ENCODE measurements around the gene FLRT2.

DNA sequence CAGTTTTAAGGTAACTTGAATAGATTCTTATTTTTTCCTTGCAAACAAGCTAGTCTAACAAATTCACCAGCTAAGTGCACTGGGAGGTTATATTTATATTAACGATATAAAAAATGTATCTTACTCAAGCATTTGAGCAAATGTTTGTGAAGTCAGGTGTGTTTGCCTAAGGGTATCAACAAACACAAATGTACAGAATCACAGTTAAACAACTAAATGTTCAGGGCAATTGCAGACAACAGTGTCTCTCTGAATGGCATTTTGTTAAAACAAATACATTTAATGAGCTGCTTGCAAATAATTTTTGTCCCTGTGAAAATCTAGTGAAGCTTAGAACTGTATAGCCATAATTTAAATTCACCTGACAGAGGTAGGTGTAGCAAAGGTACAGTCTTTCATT is 28.2 kb upstream of the FLRT2 start:
- TF ChIP-seq RAD21 (IDR thresholded peaks at IDR 0.05; ENCODE audit: low read depth) (no peak), EP300 (IDR thresholded peaks at IDR 0.05; ENCODE audit: borderline replicate concordance) (no peak), CEBPB (IDR thresholded peaks at IDR 0.05) (no peak), FOXM1 (IDR thresholded peaks at IDR 0.05; ENCODE audit: borderline replicate concordance, low read depth) (no peak), TAF1 (IDR thresholded peaks at IDR 0.05; ENCODE audit: low read depth) (no peak), TEAD4 (IDR thresholded peaks at IDR 0.05) (no peak), TCF12 (IDR thresholded peaks at IDR 0.05; ENCODE audit: low read depth) (no peak), ZBTB7A (IDR thresholded peaks at IDR 0.05; ENCODE audit: low read depth) (no peak), EGR1 (IDR thresholded peaks at IDR 0.05) (no peak)
- TF ChIP-seq, protein P1, sequence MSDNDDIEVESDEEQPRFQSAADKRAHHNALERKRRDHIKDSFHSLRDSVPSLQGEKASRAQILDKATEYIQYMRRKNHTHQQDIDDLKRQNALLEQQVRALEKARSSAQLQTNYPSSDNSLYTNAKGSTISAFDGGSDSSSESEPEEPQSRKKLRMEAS (IDR thresholded peaks at IDR 0.05): no peak
- TF ChIP-seq, protein P2, sequence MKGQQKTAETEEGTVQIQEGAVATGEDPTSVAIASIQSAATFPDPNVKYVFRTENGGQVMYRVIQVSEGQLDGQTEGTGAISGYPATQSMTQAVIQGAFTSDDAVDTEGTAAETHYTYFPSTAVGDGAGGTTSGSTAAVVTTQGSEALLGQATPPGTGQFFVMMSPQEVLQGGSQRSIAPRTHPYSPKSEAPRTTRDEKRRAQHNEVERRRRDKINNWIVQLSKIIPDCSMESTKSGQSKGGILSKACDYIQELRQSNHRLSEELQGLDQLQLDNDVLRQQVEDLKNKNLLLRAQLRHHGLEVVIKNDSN (IDR thresholded peaks at IDR 0.05): no peak
- TF ChIP-seq, protein P3, sequence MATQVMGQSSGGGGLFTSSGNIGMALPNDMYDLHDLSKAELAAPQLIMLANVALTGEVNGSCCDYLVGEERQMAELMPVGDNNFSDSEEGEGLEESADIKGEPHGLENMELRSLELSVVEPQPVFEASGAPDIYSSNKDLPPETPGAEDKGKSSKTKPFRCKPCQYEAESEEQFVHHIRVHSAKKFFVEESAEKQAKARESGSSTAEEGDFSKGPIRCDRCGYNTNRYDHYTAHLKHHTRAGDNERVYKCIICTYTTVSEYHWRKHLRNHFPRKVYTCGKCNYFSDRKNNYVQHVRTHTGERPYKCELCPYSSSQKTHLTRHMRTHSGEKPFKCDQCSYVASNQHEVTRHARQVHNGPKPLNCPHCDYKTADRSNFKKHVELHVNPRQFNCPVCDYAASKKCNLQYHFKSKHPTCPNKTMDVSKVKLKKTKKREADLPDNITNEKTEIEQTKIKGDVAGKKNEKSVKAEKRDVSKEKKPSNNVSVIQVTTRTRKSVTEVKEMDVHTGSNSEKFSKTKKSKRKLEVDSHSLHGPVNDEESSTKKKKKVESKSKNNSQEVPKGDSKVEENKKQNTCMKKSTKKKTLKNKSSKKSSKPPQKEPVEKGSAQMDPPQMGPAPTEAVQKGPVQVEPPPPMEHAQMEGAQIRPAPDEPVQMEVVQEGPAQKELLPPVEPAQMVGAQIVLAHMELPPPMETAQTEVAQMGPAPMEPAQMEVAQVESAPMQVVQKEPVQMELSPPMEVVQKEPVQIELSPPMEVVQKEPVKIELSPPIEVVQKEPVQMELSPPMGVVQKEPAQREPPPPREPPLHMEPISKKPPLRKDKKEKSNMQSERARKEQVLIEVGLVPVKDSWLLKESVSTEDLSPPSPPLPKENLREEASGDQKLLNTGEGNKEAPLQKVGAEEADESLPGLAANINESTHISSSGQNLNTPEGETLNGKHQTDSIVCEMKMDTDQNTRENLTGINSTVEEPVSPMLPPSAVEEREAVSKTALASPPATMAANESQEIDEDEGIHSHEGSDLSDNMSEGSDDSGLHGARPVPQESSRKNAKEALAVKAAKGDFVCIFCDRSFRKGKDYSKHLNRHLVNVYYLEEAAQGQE (IDR thresholded peaks at IDR 0.05; ENCODE audit: low read depth): no peak

Data from Ishikawa (cell line).